ENCODE data around the gene MED13. TPM values are rescaled to one million over a fixed set of nuclear protein-coding genes. Genes with fewer than 3 reads are reported as not detected.

The MED13 gene
- total and polyA plus RNA-seq, 9 of the 15 experiments (the other 6 are each of a cell fraction or from before 2014, with no cell fraction given), result 5.4 to 48.4 (median 28.2) TPM

- TF ChIP-seq, protein P1, sequence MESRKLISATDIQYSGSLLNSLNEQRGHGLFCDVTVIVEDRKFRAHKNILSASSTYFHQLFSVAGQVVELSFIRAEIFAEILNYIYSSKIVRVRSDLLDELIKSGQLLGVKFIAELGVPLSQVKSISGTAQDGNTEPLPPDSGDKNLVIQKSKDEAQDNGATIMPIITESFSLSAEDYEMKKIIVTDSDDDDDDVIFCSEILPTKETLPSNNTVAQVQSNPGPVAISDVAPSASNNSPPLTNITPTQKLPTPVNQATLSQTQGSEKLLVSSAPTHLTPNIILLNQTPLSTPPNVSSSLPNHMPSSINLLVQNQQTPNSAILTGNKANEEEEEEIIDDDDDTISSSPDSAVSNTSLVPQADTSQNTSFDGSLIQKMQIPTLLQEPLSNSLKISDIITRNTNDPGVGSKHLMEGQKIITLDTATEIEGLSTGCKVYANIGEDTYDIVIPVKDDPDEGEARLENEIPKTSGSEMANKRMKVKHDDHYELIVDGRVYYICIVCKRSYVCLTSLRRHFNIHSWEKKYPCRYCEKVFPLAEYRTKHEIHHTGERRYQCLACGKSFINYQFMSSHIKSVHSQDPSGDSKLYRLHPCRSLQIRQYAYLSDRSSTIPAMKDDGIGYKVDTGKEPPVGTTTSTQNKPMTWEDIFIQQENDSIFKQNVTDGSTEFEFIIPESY (CRISPR knock-in tag; IDR thresholded peaks at IDR 0.05), result no peak
- TF ChIP-seq ZNF695 (CRISPR knock-in tag; IDR thresholded peaks at IDR 0.05), result no peak
- no peak for TF ChIP-seq CREB1 (IDR thresholded peaks at IDR 0.05)
- no peak for TF ChIP-seq CREB1 (CRISPR knock-in tag; IDR thresholded peaks at IDR 0.05)
- TF ChIP-seq JUN (IDR thresholded peaks at IDR 0.05; ENCODE audit: borderline replicate concordance, low read depth, low read length), result no peak
- no peak for TF ChIP-seq JUN (CRISPR knock-in tag; IDR thresholded peaks at IDR 0.05; ENCODE audit: borderline replicate concordance)
- TF ChIP-seq HMGN3 (IDR thresholded peaks at IDR 0.05; ENCODE audit: borderline replicate concordance, extremely low read depth, insufficient read length, low read depth, low read length), result peak; percentile 75
- TF ChIP-seq DPF2 (IDR thresholded peaks at IDR 0.05), result no peak
- peak; percentile 26 for TF ChIP-seq TBP (optimal IDR thresholded peaks at IDR 0.05; ENCODE audit: low read depth, low read length)
- TF ChIP-seq, protein P2, sequence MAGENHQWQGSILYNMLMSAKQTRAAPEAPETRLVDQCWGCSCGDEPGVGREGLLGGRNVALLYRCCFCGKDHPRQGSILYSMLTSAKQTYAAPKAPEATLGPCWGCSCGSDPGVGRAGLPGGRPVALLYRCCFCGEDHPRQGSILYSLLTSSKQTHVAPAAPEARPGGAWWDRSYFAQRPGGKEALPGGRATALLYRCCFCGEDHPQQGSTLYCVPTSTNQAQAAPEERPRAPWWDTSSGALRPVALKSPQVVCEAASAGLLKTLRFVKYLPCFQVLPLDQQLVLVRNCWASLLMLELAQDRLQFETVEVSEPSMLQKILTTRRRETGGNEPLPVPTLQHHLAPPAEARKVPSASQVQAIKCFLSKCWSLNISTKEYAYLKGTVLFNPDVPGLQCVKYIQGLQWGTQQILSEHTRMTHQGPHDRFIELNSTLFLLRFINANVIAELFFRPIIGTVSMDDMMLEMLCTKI (IDR thresholded peaks at IDR 0.05; ENCODE audit: partially characterized antibody), result no peak
- no peak for TF ChIP-seq LARP7 (IDR thresholded peaks at IDR 0.05)
- 0 out of 2 replicates have a peak, but pooled peaks have one; percentile 22 for TF ChIP-seq SMARCA4 (IDR thresholded peaks at IDR 0.05)
- TF ChIP-seq HCFC1 (IDR thresholded peaks at IDR 0.05; ENCODE audit: low read depth, low read length), result no peak
- TF ChIP-seq, protein P3, sequence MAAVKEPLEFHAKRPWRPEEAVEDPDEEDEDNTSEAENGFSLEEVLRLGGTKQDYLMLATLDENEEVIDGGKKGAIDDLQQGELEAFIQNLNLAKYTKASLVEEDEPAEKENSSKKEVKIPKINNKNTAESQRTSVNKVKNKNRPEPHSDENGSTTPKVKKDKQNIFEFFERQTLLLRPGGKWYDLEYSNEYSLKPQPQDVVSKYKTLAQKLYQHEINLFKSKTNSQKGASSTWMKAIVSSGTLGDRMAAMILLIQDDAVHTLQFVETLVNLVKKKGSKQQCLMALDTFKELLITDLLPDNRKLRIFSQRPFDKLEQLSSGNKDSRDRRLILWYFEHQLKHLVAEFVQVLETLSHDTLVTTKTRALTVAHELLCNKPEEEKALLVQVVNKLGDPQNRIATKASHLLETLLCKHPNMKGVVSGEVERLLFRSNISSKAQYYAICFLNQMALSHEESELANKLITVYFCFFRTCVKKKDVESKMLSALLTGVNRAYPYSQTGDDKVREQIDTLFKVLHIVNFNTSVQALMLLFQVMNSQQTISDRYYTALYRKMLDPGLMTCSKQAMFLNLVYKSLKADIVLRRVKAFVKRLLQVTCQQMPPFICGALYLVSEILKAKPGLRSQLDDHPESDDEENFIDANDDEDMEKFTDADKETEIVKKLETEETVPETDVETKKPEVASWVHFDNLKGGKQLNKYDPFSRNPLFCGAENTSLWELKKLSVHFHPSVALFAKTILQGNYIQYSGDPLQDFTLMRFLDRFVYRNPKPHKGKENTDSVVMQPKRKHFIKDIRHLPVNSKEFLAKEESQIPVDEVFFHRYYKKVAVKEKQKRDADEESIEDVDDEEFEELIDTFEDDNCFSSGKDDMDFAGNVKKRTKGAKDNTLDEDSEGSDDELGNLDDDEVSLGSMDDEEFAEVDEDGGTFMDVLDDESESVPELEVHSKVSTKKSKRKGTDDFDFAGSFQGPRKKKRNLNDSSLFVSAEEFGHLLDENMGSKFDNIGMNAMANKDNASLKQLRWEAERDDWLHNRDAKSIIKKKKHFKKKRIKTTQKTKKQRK (IDR thresholded peaks at IDR 0.05; ENCODE audit: borderline replicate concordance, low read depth, low read length), result no peak
- no peak; the same call in 1 of the 2 replicates for TF ChIP-seq SMARCE1 (IDR thresholded peaks at IDR 0.05)
- TF ChIP-seq C11orf30 (IDR thresholded peaks at IDR 0.05; ENCODE audit: low read depth), result no peak
- TF ChIP-seq MED1 (CRISPR knock-in tag; IDR thresholded peaks at IDR 0.05; ENCODE audit: borderline replicate concordance), result no peak
- TF ChIP-seq ZFPM2 (CRISPR knock-in tag; IDR thresholded peaks at IDR 0.05), result no peak
- TF ChIP-seq NFATC3 (IDR thresholded peaks at IDR 0.05), result no peak
- TF ChIP-seq KAT7 (CRISPR knock-in tag; IDR thresholded peaks at IDR 0.05; ENCODE audit: borderline replicate concordance), result no peak
- TF ChIP-seq NFYB (IDR thresholded peaks at IDR 0.05; ENCODE audit: extremely low read depth, insufficient read length), result no peak
- TF ChIP-seq TAF15 (IDR thresholded peaks at IDR 0.05; ENCODE audit: low read depth, low read length), result no peak
- TF ChIP-seq SMARCA5 (IDR thresholded peaks at IDR 0.05), result no peak
- TF ChIP-seq NCOA1 (IDR thresholded peaks at IDR 0.05; ENCODE audit: low read depth), result no peak
Measured at GRCh38 chr17:62064791-62065563, at the start of gene MED13 (continued).
